ENCODE data around the gene ST3GAL4.

The ST3GAL4 gene

GRCh38 chr11:126410649-126411048, 55.2 kb downstream of the ST3GAL4 start:
- POLR2A ChIA-PET, result no interaction called here
- H3K4me1 ChIP-seq (ENCODE audit: control insufficient read depth, insufficient read depth, low read length), result no peaks in the 10 kb centered on the region
- H3K36me3 ChIP-seq (ENCODE audit: control insufficient read depth in 2 of 2, insufficient read depth in 1 of 2, low read length in 2 of 2), result peaks cover 0 to 32% of the 10 kb centered on the region in 2 experiments; a peak in 1 of 3 replicates
- H3K4me3 ChIP-seq (ENCODE audit: low read depth, low read length), result no peak overlapping the region
- CTCF ChIA-PET, result no interaction called here
- no peak for TF ChIP-seq BCL11A (tag by site-specific recombination; IDR thresholded peaks at IDR 0.05; ENCODE audit: low read depth)
- TF ChIP-seq ZNF645 (tag by site-specific recombination; IDR thresholded peaks at IDR 0.05), result no peak
- H3K9me3 ChIP-seq (ENCODE audit: control insufficient read depth, insufficient read depth, low read depth, low read length), result no peaks in the 10 kb centered on the region
- H3K27ac ChIP-seq (ENCODE audit: extremely low read depth, low read depth, low read length), result no peak overlapping the region

- H3K4me1 ChIP-seq (ENCODE audit: control insufficient read depth, insufficient read depth, low read length), result no peaks in the 10 kb centered on the region
- ChIA-PET CTCF (interaction anchor here (0.6 to 0.8 kb wide), 2 partner anchors 31 to 175 kb away, joined by 3 read pairs; no protein-coding TSS in a partner anchor), POLR2A (no interaction called here)
- peaks cover 0 to 30% of the 10 kb centered on the region in 2 experiments; a peak in 1 of 3 replicates for H3K36me3 ChIP-seq (ENCODE audit: control insufficient read depth in 2 of 2, insufficient read depth in 1 of 2, low read length in 2 of 2)
- no peaks in the 10 kb centered on the region for H3K9me3 ChIP-seq (ENCODE audit: control insufficient read depth, insufficient read depth, low read depth, low read length)
- H3K27ac ChIP-seq (ENCODE audit: extremely low read depth, low read depth, low read length), result no peak overlapping the region
- no peak for TF ChIP-seq KLF16 (tag by site-specific recombination; IDR thresholded peaks at IDR 0.05)
- no peak for TF ChIP-seq ZNF433 (tag by site-specific recombination; IDR thresholded peaks at IDR 0.05; ENCODE audit: low read depth)
- H3K4me3 ChIP-seq (ENCODE audit: low read depth, low read length), result no peak overlapping the region
Observed at GRCh38 chr11:126411971-126412381, 56.5 kb downstream of the ST3GAL4 start.

- TF ChIP-seq ZBTB8A (tag by site-specific recombination; IDR thresholded peaks at IDR 0.05) (no peak), ZNF211 (tag by site-specific recombination; IDR thresholded peaks at IDR 0.05; ENCODE audit: low read depth) (no peak), MZF1 (tag by site-specific recombination; IDR thresholded peaks at IDR 0.05; ENCODE audit: borderline replicate concordance) (no peak), REST (tag by site-specific recombination; IDR thresholded peaks at IDR 0.05) (no peak), ZNF2 (tag by site-specific recombination; IDR thresholded peaks at IDR 0.05) (no peak), ZNF747 (tag by site-specific recombination; IDR thresholded peaks at IDR 0.05) (no peak), ZNF398 (tag by site-specific recombination; IDR thresholded peaks at IDR 0.05) (no peak), ZNF701 (tag by site-specific recombination; IDR thresholded peaks at IDR 0.05) (no peak), ZNF132 (tag by site-specific recombination; IDR thresholded peaks at IDR 0.05; ENCODE audit: borderline replicate concordance) (no peak), ZSCAN5A (tag by site-specific recombination; IDR thresholded peaks at IDR 0.05) (no peak), ZBTB26 (tag by site-specific recombination; optimal IDR thresholded peaks at IDR 0.05) (no peak), ZNF660 (tag by site-specific recombination; IDR thresholded peaks at IDR 0.05) (no peak), ZNF488 (tag by site-specific recombination; IDR thresholded peaks at IDR 0.05) (no peak), ZFHX2 (tag by site-specific recombination; conservative IDR thresholded peaks at IDR 0.05) (no peak)
- no peak overlapping the region for H3K4me3 ChIP-seq (ENCODE audit: low read depth, low read length)
- no peak overlapping the region for H3K27ac ChIP-seq (ENCODE audit: extremely low read depth, low read depth, low read length)
- ChIA-PET POLR2A (no interaction called here), CTCF (no interaction called here)
- no peaks in the 10 kb centered on the region for H3K9me3 ChIP-seq (ENCODE audit: control insufficient read depth, insufficient read depth, low read depth, low read length)
- no peaks in the 10 kb centered on the region for H3K4me1 ChIP-seq (ENCODE audit: control insufficient read depth, insufficient read depth, low read length)
- H3K36me3 ChIP-seq (ENCODE audit: control insufficient read depth in 2 of 2, insufficient read depth in 1 of 2, low read length in 2 of 2), result peaks cover 0 to 18% of the 10 kb centered on the region in 2 experiments; a peak in 1 of 3 replicates
Observed at GRCh38 chr11:126413426-126413825, 57.9 kb downstream of the ST3GAL4 start.
